ENCODE results near the gene TRPM4. TPM values are rescaled to one million over a fixed set of nuclear protein-coding genes. Genes with fewer than 3 reads are reported as not detected.

The TRPM4 gene
- total RNA-seq, 1 donor: 15.9 TPM

DNA sequence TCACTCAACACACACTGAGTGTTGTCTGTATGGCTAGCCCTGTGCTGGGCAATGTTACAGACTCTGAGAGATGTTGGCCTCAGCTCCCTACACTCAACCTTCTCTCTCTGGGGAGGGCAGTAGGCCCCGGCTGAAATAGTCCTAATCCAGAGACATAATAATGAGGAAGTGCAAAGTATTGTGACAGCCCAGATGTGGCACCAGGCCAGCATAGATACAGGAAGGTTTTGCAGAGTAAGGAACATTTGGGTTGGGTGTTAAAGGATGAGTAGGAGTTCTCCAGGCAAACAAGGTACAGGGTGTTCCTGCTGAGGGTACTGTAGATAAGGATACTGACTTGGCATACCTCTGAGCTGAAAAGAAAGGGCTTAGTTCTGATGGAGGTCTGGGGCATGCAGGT is 41.0 kb upstream of the TRPM4 start:
- Histone ChIP-seq H3K9me3 (ENCODE audit: low read depth, low read length) (no peaks in the 10 kb centered on the region), H3K27ac (ENCODE audit: low read depth, low read length) (no peak overlapping the region), H3K36me3 (ENCODE audit: insufficient read depth, low read length) (no peaks in the 10 kb centered on the region), H3K79me2 (ENCODE audit: insufficient read depth, low read length) (peaks cover 2% of the 10 kb centered on the region), H3K4me3 (ENCODE audit: insufficient read depth, low read length) (no peak overlapping the region), H3K27me3 (ENCODE audit: insufficient read depth, low read length) (peaks cover 11% of the 10 kb centered on the region), H3K4me2 (ENCODE audit: insufficient read depth, low read length) (no peak overlapping the region), H2AFZ (ENCODE audit: low read length) (no peak overlapping the region), H4K20me1 (ENCODE audit: insufficient read depth, low read length) (no peaks in the 10 kb centered on the region), H3K4me1 (ENCODE audit: insufficient read depth, low read length) (peaks cover 15% of the 10 kb centered on the region)
- TF ChIP-seq CTCF (IDR thresholded peaks at IDR 0.05; ENCODE audit: extremely low read depth, low read depth, low read length): no peak
- DNase-seq (ENCODE audit: insufficient read length, low spot score, missing footprints): peak; percentile 35

- H3K27ac ChIP-seq (ENCODE audit: low read depth, low read length): peak overlapping the region; percentile 78
- H3K4me1 ChIP-seq (ENCODE audit: insufficient read depth, low read length): peaks cover 15% of the 10 kb centered on the region
- H3K36me3 ChIP-seq (ENCODE audit: insufficient read depth, low read length): no peaks in the 10 kb centered on the region
- peaks cover 2% of the 10 kb centered on the region for H3K79me2 ChIP-seq (ENCODE audit: insufficient read depth, low read length)
- no peaks in the 10 kb centered on the region for H4K20me1 ChIP-seq (ENCODE audit: insufficient read depth, low read length)
- peak; percentile 63 for DNase-seq (ENCODE audit: insufficient read length, low spot score, missing footprints)
- peak overlapping the region; percentile 78 for H3K4me3 ChIP-seq (ENCODE audit: insufficient read depth, low read length)
- H2AFZ ChIP-seq (ENCODE audit: low read length): peak overlapping the region; percentile 86
- peak overlapping the region; percentile 89 for H3K4me2 ChIP-seq (ENCODE audit: insufficient read depth, low read length)
- H3K27me3 ChIP-seq (ENCODE audit: insufficient read depth, low read length): peaks cover 11% of the 10 kb centered on the region
- TF ChIP-seq CTCF (IDR thresholded peaks at IDR 0.05; ENCODE audit: extremely low read depth, low read depth, low read length): no peak
- no peaks in the 10 kb centered on the region for H3K9me3 ChIP-seq (ENCODE audit: low read depth, low read length)
These were observed 39.7 kb upstream of the TRPM4 start for GRCh38 chr19:49117677-49118564.

- peak; percentile 100 for DNase-seq (ENCODE audit: insufficient read length, low spot score, missing footprints)
These were observed 38.8 kb upstream of the TRPM4 start, which contains the start of gene C19orf73 for GRCh38 chr19:49118565-49119410. Gene C19orf73 (minus strand): TSS chr19:49119143. CDS start chr19:49119022, 121 bp downstream.

More at GRCh38 chr19:49118565-49119410, 38.8 kb upstream of the TRPM4 start, which contains the start of gene C19orf73:
- no peak for TF ChIP-seq CTCF (IDR thresholded peaks at IDR 0.05; ENCODE audit: extremely low read depth, low read depth, low read length)
- peak within 1 kb of the TSS; percentile 78 for H3K4me3 ChIP-seq (ENCODE audit: insufficient read depth, low read length)
- no peaks in the 10 kb centered on the region for H3K9me3 ChIP-seq (ENCODE audit: low read depth, low read length)
- peak within 1 kb of the TSS; percentile 78 for H3K27ac ChIP-seq (ENCODE audit: low read depth, low read length)
- H3K4me1 ChIP-seq (ENCODE audit: insufficient read depth, low read length): peaks cover 12% of the 10 kb centered on the region
- H3K36me3 ChIP-seq (ENCODE audit: insufficient read depth, low read length): no peaks in the 10 kb centered on the region
- peaks cover 11% of the 10 kb centered on the region for H3K27me3 ChIP-seq (ENCODE audit: insufficient read depth, low read length)
- H3K4me2 ChIP-seq (ENCODE audit: insufficient read depth, low read length): peak within 1 kb of the TSS; percentile 89
- H4K20me1 ChIP-seq (ENCODE audit: insufficient read depth, low read length): no peaks in the 10 kb centered on the region
- peaks cover 1% of the 10 kb centered on the region for H3K79me2 ChIP-seq (ENCODE audit: insufficient read depth, low read length)
- peak within 1 kb of the TSS; percentile 86 for H2AFZ ChIP-seq (ENCODE audit: low read length)

Data from osteoblast (primary cell).